H1 (cell line): ENCODE measurements around the gene SLC27A4. TPM values are rescaled to one million over a fixed set of nuclear protein-coding genes. Genes with fewer than 3 reads are reported as not detected.

Experiments
- CTCF ChIA-PET: fragments of 300-600 bp; sonication (Branson Sonifier 250); formaldehyde crosslinking; loops from one replicate; lab custom pipeline; 2021; ENCODE audit not compliant: partially characterized antibody; lab: Charles Lee
- POLR2A ChIA-PET: fragments of 300-600 bp; sonication (Branson Sonifier 250); formaldehyde crosslinking; loops from one replicate; lab custom pipeline; 2021; ENCODE audit warnings: inconsistent platforms; ENCODE audit not compliant: partially characterized antibody; lab: Charles Lee
- DNase-seq, 2 experiments: peaks; one replicate each; pipeline versions ENCODE4 v3.0.0 to v3.0.0-alpha.2; 2010 to 2022; ENCODE audit warnings: low spot score in 2 of 2, low read depth in 1 of 2, mixed read lengths in 1 of 2
- FAIRE-seq: peaks from 2 replicates; lab custom pipeline; 2011; peaks lifted over from hg19 to GRCh38; lab: Jason Lieb, UNC
- H2AFZ ChIP-seq: 2 replicates; pipeline ENCODE4 v1.8.1; 2012; ENCODE audit warnings: low read length, inconsistent platforms
- H2AK5ac ChIP-seq: 2 replicates; pipeline ENCODE4 v1.6.1; 2013; ENCODE audit warnings: low read depth, low read length
- H2BK120ac ChIP-seq: replicated peaks from 2 replicates; pipeline ENCODE3; 2013; ENCODE audit warnings: low read depth, low read length, inconsistent platforms
- H2BK12ac ChIP-seq: 2 replicates; pipeline ENCODE4 v1.6.1; 2013; ENCODE audit warnings: low read depth, low read length
- H2BK15ac ChIP-seq: 2 replicates; pipeline ENCODE4 v1.6.1; 2013; ENCODE audit warnings: low read length
- H2BK20ac ChIP-seq: 2 replicates; pipeline ENCODE4 v1.6.1; 2013; ENCODE audit warnings: low read length
- H2BK5ac ChIP-seq: 2 replicates; pipeline ENCODE4 v1.6.1; 2013; ENCODE audit warnings: low read depth, low read length
- H3K14ac ChIP-seq: 2 replicates; pipeline ENCODE4 v1.6.1; 2013; ENCODE audit warnings: inconsistent platforms; ENCODE audit not compliant: insufficient read length
- H3K18ac ChIP-seq: 2 replicates; pipeline ENCODE4 v1.6.1; 2013; ENCODE audit warnings: low read length; ENCODE audit errors: extremely low read depth
- H3K23ac ChIP-seq: 2 replicates; pipeline ENCODE4 v1.6.1; 2013; ENCODE audit warnings: inconsistent platforms; ENCODE audit not compliant: insufficient read length
- H3K23me2 ChIP-seq: 2 replicates; pipeline ENCODE4 v1.6.1; 2013; ENCODE audit warnings: low read depth, low read length
- H3K27ac ChIP-seq: 2 replicates; pipeline ENCODE4 v1.6.1; 2011; ENCODE audit warnings: low read depth, low read length, inconsistent platforms
- H3K27me3 ChIP-seq, 4 experiments: replicated peaks in 1 of 4; 1 replicate in 1 of 4; 2 replicates in 3 of 4; pipeline versions ENCODE4 v1.6.1 to v1.8.1; 2011 to 2013; ENCODE audit warnings: low read length in 3 of 4, mild to moderate bottlenecking in 3 of 4, inconsistent platforms in 2 of 4, mixed read lengths in 2 of 4, moderate library complexity in 1 of 4; ENCODE audit not compliant: control insufficient read depth in 3 of 4, insufficient read depth in 3 of 4; ENCODE audit errors: extremely low read depth in 1 of 4
- H3K36me3 ChIP-seq, 4 experiments: 2 replicates each; pipeline versions ENCODE4 v1.6.1 to v1.8.1; 2011 to 2013; ENCODE audit warnings: mild to moderate bottlenecking in 4 of 4, low read length in 3 of 4, moderate library complexity in 2 of 4, control low read depth in 1 of 4, inconsistent platforms in 1 of 4; ENCODE audit not compliant: insufficient read depth in 4 of 4, control insufficient read depth in 2 of 4
- H3K4ac ChIP-seq: replicated peaks from 2 replicates; pipeline ENCODE3; 2013; ENCODE audit warnings: low read length, low read depth, mixed read lengths, inconsistent platforms; ENCODE audit not compliant: insufficient read length
- H3K4me1 ChIP-seq, 4 experiments: replicated peaks in 1 of 4; 1 replicate in 1 of 4; 2 replicates in 3 of 4; pipeline versions ENCODE4 v1.6.1 to v1.8.1; 2011 to 2013; ENCODE audit warnings: low read length in 3 of 4, inconsistent platforms in 2 of 4, mixed read lengths in 1 of 4; ENCODE audit not compliant: insufficient read depth in 4 of 4, control insufficient read depth in 3 of 4
- H3K4me2 ChIP-seq, 2 experiments: 2 replicates each; pipeline versions ENCODE4 v1.6.1 to v1.8.1; 2011 to 2013; ENCODE audit warnings: low read depth in 2 of 2, low read length in 2 of 2, control low read depth in 1 of 2, inconsistent platforms in 1 of 2, mild to moderate bottlenecking in 1 of 2; ENCODE audit not compliant: insufficient read depth in 1 of 2
- H3K4me3 ChIP-seq, 4 experiments: fragments of 200-600, 300-600 bp in 1 of 4; sonication (generic), shearing (Covaris generic), sonication (Bioruptor Twin) in 1 of 4; 2 replicates each; pipeline versions ENCODE4 v1.5.1 to v1.8.1; 2011 to 2016; ENCODE audit warnings: low read length in 4 of 4, low read depth in 3 of 4, control low read depth in 2 of 4, inconsistent platforms in 2 of 4, mild to moderate bottlenecking in 2 of 4, mixed read lengths in 1 of 4, moderate library complexity in 1 of 4; ENCODE audit not compliant: insufficient read depth in 2 of 4; ENCODE audit errors: extremely low read depth in 1 of 4
- H3K56ac ChIP-seq: replicated peaks from 2 replicates; pipeline ENCODE3; 2013; ENCODE audit warnings: low read depth, mild to moderate bottlenecking, mixed read lengths, low read length, inconsistent platforms; ENCODE audit not compliant: insufficient read length
- H3K79me1 ChIP-seq: 2 replicates; pipeline ENCODE4 v1.6.1; 2013; ENCODE audit warnings: low read depth, low read length, control low read depth
- H3K79me2 ChIP-seq, 2 experiments: 2 replicates each; pipeline versions ENCODE4 v1.6.1 to v1.8.1; 2012 to 2013; ENCODE audit warnings: low read length in 2 of 2, mild to moderate bottlenecking in 2 of 2, inconsistent platforms in 1 of 2; ENCODE audit not compliant: insufficient read depth in 2 of 2, control insufficient read depth in 1 of 2
- H3K9ac ChIP-seq, 4 experiments: replicated peaks in 1 of 4; 1 replicate in 1 of 4; 2 replicates in 3 of 4; pipeline versions ENCODE4 v1.6.1 to v1.8.1; 2011 to 2013; ENCODE audit warnings: low read depth in 3 of 4, low read length in 3 of 4, control low read depth in 2 of 4, mild to moderate bottlenecking in 2 of 4, moderate library complexity in 2 of 4, inconsistent platforms in 1 of 4; ENCODE audit errors: extremely low read depth in 1 of 4
- H3K9me3 ChIP-seq, 2 experiments: 2 replicates each; pipeline versions ENCODE4 v1.6.1 to v1.8.1; 2012 to 2013; ENCODE audit warnings: mild to moderate bottlenecking in 2 of 2, moderate library complexity in 2 of 2, control low read depth in 1 of 2, inconsistent platforms in 1 of 2, low read depth in 1 of 2, low read length in 1 of 2, mixed read lengths in 1 of 2; ENCODE audit not compliant: insufficient read depth in 2 of 2
- H4K20me1 ChIP-seq, 2 experiments: replicated peaks in 1 of 2; 2 replicates each; pipeline versions ENCODE3 to v1.8.1; 2011 to 2013; ENCODE audit warnings: inconsistent platforms in 2 of 2, low read length in 2 of 2, mild to moderate bottlenecking in 1 of 2; ENCODE audit not compliant: insufficient read depth in 2 of 2, control insufficient read depth in 1 of 2
- H4K5ac ChIP-seq: 2 replicates; pipeline ENCODE4 v1.6.1; 2013; ENCODE audit warnings: low read length, low read depth, mixed read lengths, inconsistent platforms; ENCODE audit not compliant: insufficient read length
- H4K8ac ChIP-seq: 2 replicates; pipeline ENCODE4 v1.8.0; 2013; ENCODE audit warnings: mild to moderate bottlenecking, moderate library complexity, low read length, inconsistent platforms; ENCODE audit not compliant: insufficient read depth; ENCODE audit errors: extremely low read depth
- H4K91ac ChIP-seq: replicated peaks from 2 replicates; pipeline ENCODE3; 2013; ENCODE audit warnings: low read length, mixed read lengths, inconsistent platforms; ENCODE audit not compliant: insufficient read length
- WGBS, 2 experiments: shearing (Covaris generic) in 1 of 2; methylation state at CpG; one replicate each; pipeline versions ENCODE4 v1.1.6 to v1.1.7; 2013 to 2015; ENCODE audit warnings: low lambda C conversion rate in 2 of 2, mixed read lengths in 2 of 2, inconsistent platforms in 1 of 2, low coverage in 1 of 2, missing lambda C conversion rate in 1 of 2; ENCODE audit not compliant: insufficient replicate concordance in 2 of 2, insufficient coverage in 1 of 2, insufficient read length in 1 of 2; ENCODE audit errors: extremely low coverage in 1 of 2, missing lambda C conversion rate in 1 of 2; 5-methylcytosine and 5-hydroxymethylcytosine counted together
- polyA plus RNA-seq, 7 experiments: library from polyadenylated mRNA; depleted of rRNA in 3 of 7; stranded (reverse) in 5 of 7; unstranded in 2 of 7; fragments of >200 nt in 5 of 7; fragments of 200-250 nt in 2 of 7; gene quantifications; 1 replicate in 5 of 7; 2 replicates in 1 of 7; 4 replicates in 1 of 7; pipeline versions ENCODE4 v1.2.1 to v1.2.3, GENCODE V29; 2011 to 2013; ENCODE audit warnings: missing spikeins in 2 of 7, mixed read lengths in 2 of 7
- total RNA-seq: library from RNA; stranded (reverse); fragmentation: NEBNext Ultra II Directional; extraction: Animal tissue kit (Norgen Biotek cat#: 25700); gene quantifications from 2 replicates; pipeline ENCODE4 v1.2.1, GENCODE V29; 2021

Gene SLC27A4
- total and polyA plus RNA-seq, 2 of the 8 experiments (the other 6 are each of a cell fraction or from before 2014, with no cell fraction given) = 14.9 to 20.5 TPM

GRCh38 chr9:128358090-128358489 lies 17.8 kb downstream of the SLC27A4 start:
- no peak overlapping the region for H4K8ac ChIP-seq
- H3K36me3 ChIP-seq = peaks cover 0 to 4% (median 0%) of the 10 kb centered on the region in 4 experiments; a peak in 3 of 8 replicates
- FAIRE-seq (no peak), DNase-seq (no peak)
- no peak overlapping the region for H3K4ac ChIP-seq
- peaks cover 0 to 5% (median 1%) of the 10 kb centered on the region in 4 experiments; a peak in 4 of 7 replicates for H3K4me1 ChIP-seq
- H2BK120ac ChIP-seq = no peak overlapping the region
- no peak overlapping the region for H4K91ac ChIP-seq
- H4K5ac ChIP-seq = no peak overlapping the region
- no peaks in the 10 kb centered on the region for H3K23me2 ChIP-seq
- no peak overlapping the region for H3K14ac ChIP-seq
- no peak overlapping the region for H3K9ac ChIP-seq
- peaks cover 4 to 6% of the 10 kb centered on the region in 2 experiments for H4K20me1 ChIP-seq
- H3K56ac ChIP-seq = no peak overlapping the region
- no peak overlapping the region for H2AK5ac ChIP-seq
- no peaks in the 10 kb centered on the region for H3K79me1 ChIP-seq
- H2BK12ac ChIP-seq = no peak overlapping the region
- ChIA-PET CTCF (interaction anchor here (1.6 to 25.1 kb wide), 5 partner anchors 13 to 59 kb away, joined by 3 to 544 read pairs (median 127); partner anchors contain the start of gene SLC27A4), POLR2A (interaction anchor here (0.7 to 1.8 kb wide), 3 partner anchors 8 to 17 kb away, joined by 3 to 4 read pairs (median 3); no protein-coding TSS in a partner anchor)
- no peak overlapping the region for H3K4me3 ChIP-seq
- no peak overlapping the region for H3K27ac ChIP-seq
- no peak overlapping the region for H3K4me2 ChIP-seq
- H3K23ac ChIP-seq = no peak overlapping the region
- no peak overlapping the region for H2AFZ ChIP-seq
- no peaks in the 10 kb centered on the region for H3K79me2 ChIP-seq
- WGBS, 2 experiments = 93% methylated on average over 8 of the region's 8 CpGs; no CpG with 5 or more reads in 1 of the 2 experiments
- H2BK15ac ChIP-seq = no peak overlapping the region
- no peak overlapping the region for H2BK20ac ChIP-seq
- H3K18ac ChIP-seq = no peak overlapping the region
- H3K27me3 ChIP-seq = peaks cover 6 to 19% (median 12%) of the 10 kb centered on the region in 4 experiments
- no peaks in the 10 kb centered on the region for H3K9me3 ChIP-seq
- no peak overlapping the region for H2BK5ac ChIP-seq
